Measurements from ENCODE around the gene TMEM91. TPM values are rescaled to one million over a fixed set of nuclear protein-coding genes. Genes with fewer than 3 reads are reported as not detected.

TMEM91 gene
- total and polyA plus RNA-seq, 9 of the 15 experiments (the other 6 are each of a cell fraction or from before 2014, with no cell fraction given), result 1.2 to 5.2 (median 2.7) TPM

GRCh38 chr19:41363753-41364523 lies 12.4 kb upstream of the TMEM91 start, which contains the start of gene B9D2 (continued):
- TF ChIP-seq, protein P1, sequence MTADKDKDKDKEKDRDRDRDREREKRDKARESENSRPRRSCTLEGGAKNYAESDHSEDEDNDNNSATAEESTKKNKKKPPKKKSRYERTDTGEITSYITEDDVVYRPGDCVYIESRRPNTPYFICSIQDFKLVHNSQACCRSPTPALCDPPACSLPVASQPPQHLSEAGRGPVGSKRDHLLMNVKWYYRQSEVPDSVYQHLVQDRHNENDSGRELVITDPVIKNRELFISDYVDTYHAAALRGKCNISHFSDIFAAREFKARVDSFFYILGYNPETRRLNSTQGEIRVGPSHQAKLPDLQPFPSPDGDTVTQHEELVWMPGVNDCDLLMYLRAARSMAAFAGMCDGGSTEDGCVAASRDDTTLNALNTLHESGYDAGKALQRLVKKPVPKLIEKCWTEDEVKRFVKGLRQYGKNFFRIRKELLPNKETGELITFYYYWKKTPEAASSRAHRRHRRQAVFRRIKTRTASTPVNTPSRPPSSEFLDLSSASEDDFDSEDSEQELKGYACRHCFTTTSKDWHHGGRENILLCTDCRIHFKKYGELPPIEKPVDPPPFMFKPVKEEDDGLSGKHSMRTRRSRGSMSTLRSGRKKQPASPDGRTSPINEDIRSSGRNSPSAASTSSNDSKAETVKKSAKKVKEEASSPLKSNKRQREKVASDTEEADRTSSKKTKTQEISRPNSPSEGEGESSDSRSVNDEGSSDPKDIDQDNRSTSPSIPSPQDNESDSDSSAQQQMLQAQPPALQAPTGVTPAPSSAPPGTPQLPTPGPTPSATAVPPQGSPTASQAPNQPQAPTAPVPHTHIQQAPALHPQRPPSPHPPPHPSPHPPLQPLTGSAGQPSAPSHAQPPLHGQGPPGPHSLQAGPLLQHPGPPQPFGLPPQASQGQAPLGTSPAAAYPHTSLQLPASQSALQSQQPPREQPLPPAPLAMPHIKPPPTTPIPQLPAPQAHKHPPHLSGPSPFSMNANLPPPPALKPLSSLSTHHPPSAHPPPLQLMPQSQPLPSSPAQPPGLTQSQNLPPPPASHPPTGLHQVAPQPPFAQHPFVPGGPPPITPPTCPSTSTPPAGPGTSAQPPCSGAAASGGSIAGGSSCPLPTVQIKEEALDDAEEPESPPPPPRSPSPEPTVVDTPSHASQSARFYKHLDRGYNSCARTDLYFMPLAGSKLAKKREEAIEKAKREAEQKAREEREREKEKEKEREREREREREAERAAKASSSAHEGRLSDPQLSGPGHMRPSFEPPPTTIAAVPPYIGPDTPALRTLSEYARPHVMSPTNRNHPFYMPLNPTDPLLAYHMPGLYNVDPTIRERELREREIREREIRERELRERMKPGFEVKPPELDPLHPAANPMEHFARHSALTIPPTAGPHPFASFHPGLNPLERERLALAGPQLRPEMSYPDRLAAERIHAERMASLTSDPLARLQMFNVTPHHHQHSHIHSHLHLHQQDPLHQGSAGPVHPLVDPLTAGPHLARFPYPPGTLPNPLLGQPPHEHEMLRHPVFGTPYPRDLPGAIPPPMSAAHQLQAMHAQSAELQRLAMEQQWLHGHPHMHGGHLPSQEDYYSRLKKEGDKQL (CRISPR knock-in tag; IDR thresholded peaks at IDR 0.05; ENCODE audit: borderline replicate concordance), result no peak
- TF ChIP-seq MNT (conservative IDR thresholded peaks at IDR 0.05), result peak in 1 of 2 experiments; percentile 67; a peak in 1 of 4 replicates
- TF ChIP-seq ZNF175 (CRISPR knock-in tag; IDR thresholded peaks at IDR 0.05; ENCODE audit: low read depth), result peak; percentile 38; the same call in 1 of the 2 replicates
- peak; percentile 35 to 39; a peak in 2 of 4 replicates for TF ChIP-seq FOXK2 (conservative IDR thresholded peaks at IDR 0.05 in 1 of 2, IDR thresholded peaks at IDR 0.05 in 1 of 2; ENCODE audit: low read depth in 2 of 2)
- no peak for TF ChIP-seq ZNF589 (CRISPR knock-in tag; IDR thresholded peaks at IDR 0.05; ENCODE audit: low read depth)
- TF ChIP-seq PHF21A (IDR thresholded peaks at IDR 0.05; ENCODE audit: borderline replicate concordance, low read depth), result no peak
- TF ChIP-seq CXXC5 (CRISPR knock-in tag; IDR thresholded peaks at IDR 0.05), result peak; percentile 96
- TF ChIP-seq NCOA4 (IDR thresholded peaks at IDR 0.05; ENCODE audit: partially characterized antibody), result no peak
- no peak for TF ChIP-seq PHTF2 (CRISPR knock-in tag; IDR thresholded peaks at IDR 0.05)
- peak; percentile 65; the same call in 1 of the 2 replicates for TF ChIP-seq THRB (CRISPR knock-in tag; conservative IDR thresholded peaks at IDR 0.05)
- peak; percentile 83; the same call in 1 of the 2 replicates for TF ChIP-seq ELF1 (tag; IDR thresholded peaks at IDR 0.05)
- no peak for TF ChIP-seq ETS2 (tag; IDR thresholded peaks at IDR 0.05; ENCODE audit: borderline replicate concordance, poor library complexity, severe bottlenecking)
- TF ChIP-seq ZKSCAN3 (CRISPR knock-in tag; IDR thresholded peaks at IDR 0.05), result no peak
- 0 out of 2 replicates have a peak, but pooled peaks have one; percentile 32 for TF ChIP-seq ZNF766 (CRISPR knock-in tag; conservative IDR thresholded peaks at IDR 0.05)
- peak; percentile 33; the same call in 1 of the 2 replicates for TF ChIP-seq SPI1 (IDR thresholded peaks at IDR 0.05; ENCODE audit: borderline replicate concordance, low read depth, low read length)
- TF ChIP-seq PURB (CRISPR knock-in tag; IDR thresholded peaks at IDR 0.05; ENCODE audit: low read depth), result no peak
- no peak for TF ChIP-seq NUFIP1 (IDR thresholded peaks at IDR 0.05; ENCODE audit: partially characterized antibody)

Data from K562 (cell line).